ENCODE data around the gene CRABP2. TPM values are rescaled to one million over a fixed set of nuclear protein-coding genes. Genes with fewer than 3 reads are reported as not detected.

CRABP2 gene
- total and polyA plus RNA-seq, 10 of the 15 experiments (the other 5 are each of a cell fraction or from before 2014, with no cell fraction given), result 0.21 to 1.3 (median 0.41) TPM

GRCh38 chr1:156700736-156701531 is 4.4 kb downstream of the CRABP2 start:
- DNase-seq (ENCODE audit: low read depth, low spot score) (no peak), FAIRE-seq (no peak), ATAC-seq (no peak)
- ChIA-PET SMC1A (ENCODE audit: uncharacterized antibody, unreplicated experiment) (interaction anchor here (2.2 kb wide), 1 partner anchor 11 kb away, joined by 8 read pairs; no protein-coding TSS in a partner anchor), RAD21 (ENCODE audit: unreplicated experiment) (interaction anchor here (0.7 to 1.5 kb wide), 2 partner anchors 12 to 71 kb away, joined by 3 to 8 read pairs; no protein-coding TSS in a partner anchor), POLR2A (interaction anchor here (0.7 kb wide), 2 partner anchors 10 to 28 kb away, joined by 3 to 5 read pairs; no protein-coding TSS in a partner anchor), CTCF (interaction anchor here (0.7 to 9.5 kb wide), 4 partner anchors 13 to 73 kb away, joined by 3 to 157 read pairs (median 8); no protein-coding TSS in a partner anchor)
- H3K4me1 ChIP-seq (ENCODE audit: control insufficient read depth, insufficient read depth, low read length), result peaks cover 4% of the 10 kb centered on the region
- no peaks in the 10 kb centered on the region for H3K79me2 ChIP-seq (ENCODE audit: control insufficient read depth, insufficient read depth, low read length)
- no peaks in the 10 kb centered on the region for H3K9me3 ChIP-seq (replicated peaks; ENCODE audit: control insufficient read depth, insufficient read depth, low read length)
- H2AFZ ChIP-seq (ENCODE audit: control insufficient read depth, low read depth, low read length), result no peak overlapping the region
- H3K27me3 ChIP-seq (replicated peaks in 1 of 2; ENCODE audit: control insufficient read depth in 2 of 2, insufficient read depth in 2 of 2, low read length in 1 of 2), result peaks cover 8 to 15% of the 10 kb centered on the region in 2 experiments
- BruUV-seq (replicated peaks), result no TSS peak
- H4K20me1 ChIP-seq (ENCODE audit: control insufficient read depth, insufficient read depth), result no peaks in the 10 kb centered on the region; the same call in 1 of the 2 replicates
- H3K27ac ChIP-seq (ENCODE audit: control insufficient read depth, insufficient read depth), result no peak overlapping the region
- in situ Hi-C loops (cut with MboI), result no loop called here
- H3K4me3 ChIP-seq, result no peak overlapping the region
- no peak overlapping the region for H3K4me2 ChIP-seq (ENCODE audit: control insufficient read depth, insufficient read depth)
- H3K9ac ChIP-seq (ENCODE audit: control insufficient read depth, insufficient read depth, low read length), result no peak overlapping the region
- intact Hi-C loops (cut with micrococcal nuclease; ENCODE audit: unreplicated experiment), result no loop called here
- TF ChIP-seq CBX3 (IDR thresholded peaks at IDR 0.05; ENCODE audit: borderline replicate concordance, low read depth) (no peak), YBX1 (IDR thresholded peaks at IDR 0.05) (no peak), BACH1 (IDR thresholded peaks at IDR 0.05; ENCODE audit: borderline replicate concordance) (no peak), RCOR1 (conservative IDR thresholded peaks at IDR 0.05; ENCODE audit: low read depth, low read length) (no peak), RUNX3 (IDR thresholded peaks at IDR 0.05; ENCODE audit: low read length) (no peak), MTA2 (IDR thresholded peaks at IDR 0.05; ENCODE audit: low read depth) (no peak), ZNF24 (IDR thresholded peaks at IDR 0.05) (no peak), MEF2B (IDR thresholded peaks at IDR 0.05; ENCODE audit: partially characterized antibody, poor library complexity, severe bottlenecking) (no peak)
- H3K36me3 ChIP-seq (ENCODE audit: control insufficient read depth in 2 of 2, insufficient read depth in 2 of 2, low read length in 1 of 2), result no peaks in the 10 kb centered on the region
- 70% methylated on average over 8 of the region's 8 CpGs for WGBS (ENCODE audit: insufficient coverage, insufficient replicate concordance, low lambda C conversion rate, missing lambda C conversion rate)

Measured in GM12878 (cell line).